ENCODE results near the gene EMC8.
A peak's percentile ranks its signal among the peaks of the same experiment; 100 is the strongest.
"Not testable (repeated sequence)": the region's sequence is repeated elsewhere in the genome, so short reads cannot be mapped to it uniquely, and the experiment has no call there.

EMC8 gene

DNA sequence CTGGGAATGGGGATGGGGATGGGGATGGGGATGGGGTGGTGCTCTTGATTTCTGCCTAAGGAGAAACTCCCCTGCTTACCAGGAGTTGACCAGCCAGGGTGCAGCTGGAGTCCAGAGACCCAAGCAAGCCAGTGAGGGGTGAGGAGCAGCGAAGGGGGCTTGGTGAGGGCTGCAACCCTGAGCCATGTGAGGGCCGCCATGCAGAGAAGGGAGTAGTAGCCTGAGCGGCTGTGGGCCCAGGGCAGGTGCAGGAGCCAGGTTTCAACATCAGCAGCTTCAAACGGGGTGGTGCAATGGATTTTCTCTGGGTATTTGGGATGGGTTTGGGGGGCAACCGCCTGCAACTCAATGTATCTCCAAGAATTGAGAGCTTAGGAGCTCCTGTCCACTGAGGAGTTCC, 35.4 kb upstream of the EMC8 start:
- DNase-seq (ENCODE audit: low read depth): no peak

DNA sequence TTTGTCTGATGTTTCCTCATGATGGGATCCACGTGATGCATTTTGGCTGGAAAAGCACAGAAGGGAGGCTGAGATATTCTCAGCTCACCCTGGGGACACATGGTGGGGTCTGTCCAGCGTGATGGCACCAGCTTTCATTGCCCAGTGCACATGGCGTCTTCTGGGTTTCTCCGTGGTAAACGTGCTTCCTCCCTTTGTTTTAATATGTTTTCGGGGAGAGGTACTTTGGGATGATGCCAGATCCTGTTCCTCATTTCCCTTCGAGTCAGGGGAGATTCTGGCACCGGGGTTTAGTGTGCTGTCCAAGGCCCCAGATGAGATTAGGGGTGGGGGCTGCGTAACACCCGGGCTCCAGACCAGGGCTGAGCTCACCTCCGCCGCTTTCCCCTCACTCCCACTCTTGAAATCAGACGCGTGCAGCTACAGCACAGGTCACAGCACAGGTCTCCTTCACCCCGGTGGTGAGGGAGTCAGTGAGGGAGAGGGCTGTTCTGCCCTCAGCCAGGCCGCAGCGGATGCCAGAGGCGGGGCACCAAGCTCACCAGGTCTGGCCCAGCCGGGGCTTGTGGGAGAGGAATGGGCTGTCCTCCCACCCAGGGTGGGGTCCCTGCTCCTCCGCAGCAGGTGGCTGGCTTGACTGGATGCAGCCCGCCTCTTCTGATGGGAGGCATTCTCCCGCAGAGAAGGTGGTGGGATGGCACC, 34.0 kb upstream of the EMC8 start:
- no peak for DNase-seq (ENCODE audit: low read depth)

DNA sequence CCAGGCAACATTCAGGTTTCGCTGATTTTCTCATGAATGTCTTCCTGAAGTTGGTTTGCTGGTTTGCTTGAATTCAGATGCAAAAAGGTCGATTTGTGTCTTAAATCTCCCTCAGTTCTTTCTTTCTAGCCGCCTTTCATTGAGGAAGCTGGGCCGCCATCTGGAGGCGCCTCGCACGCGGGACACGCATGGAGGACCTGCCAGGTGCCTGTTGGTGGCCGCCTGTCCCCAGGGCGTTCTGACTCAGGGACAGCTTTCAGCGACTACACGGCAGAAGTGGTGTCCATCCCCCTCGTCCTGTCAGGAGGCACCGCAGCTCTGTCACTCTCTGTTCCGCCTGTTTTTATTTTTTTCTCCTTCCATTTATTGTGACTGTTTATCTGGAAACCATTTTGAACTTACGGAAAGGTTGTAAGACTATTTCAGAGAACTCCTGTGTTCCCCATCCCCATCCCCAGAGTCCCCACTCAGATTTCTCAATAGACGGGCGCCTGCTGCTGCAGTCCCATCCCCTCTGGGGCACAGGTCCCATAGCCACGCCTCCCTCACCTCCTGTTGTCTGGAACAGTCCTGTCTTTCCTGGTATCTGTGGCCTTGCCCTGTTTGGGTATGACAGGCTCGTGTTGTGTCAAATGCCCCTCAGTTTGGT, 33.4 kb upstream of the EMC8 start:
- DNase-seq (ENCODE audit: low read depth): no peak

DNA sequence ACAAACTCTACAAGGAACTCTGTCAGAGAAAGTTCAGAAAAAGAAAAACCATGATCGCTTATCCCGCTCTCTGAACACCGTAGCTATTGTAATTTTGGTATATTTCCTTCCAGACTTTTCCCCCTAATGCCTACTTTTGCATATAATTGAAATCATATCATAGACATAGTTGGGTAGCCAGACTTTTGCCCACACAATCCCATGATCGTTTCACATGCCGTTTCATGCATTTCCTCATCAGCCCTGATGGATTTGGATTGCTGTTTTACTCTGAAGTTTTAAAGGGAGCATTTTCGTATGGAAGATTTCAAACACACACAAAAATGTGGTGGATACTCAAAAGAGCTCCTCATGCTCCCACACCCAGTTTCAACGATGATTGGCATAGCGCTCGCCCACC, 31.5 kb upstream of the EMC8 start:
- no peak for DNase-seq (ENCODE audit: low read depth)

DNA sequence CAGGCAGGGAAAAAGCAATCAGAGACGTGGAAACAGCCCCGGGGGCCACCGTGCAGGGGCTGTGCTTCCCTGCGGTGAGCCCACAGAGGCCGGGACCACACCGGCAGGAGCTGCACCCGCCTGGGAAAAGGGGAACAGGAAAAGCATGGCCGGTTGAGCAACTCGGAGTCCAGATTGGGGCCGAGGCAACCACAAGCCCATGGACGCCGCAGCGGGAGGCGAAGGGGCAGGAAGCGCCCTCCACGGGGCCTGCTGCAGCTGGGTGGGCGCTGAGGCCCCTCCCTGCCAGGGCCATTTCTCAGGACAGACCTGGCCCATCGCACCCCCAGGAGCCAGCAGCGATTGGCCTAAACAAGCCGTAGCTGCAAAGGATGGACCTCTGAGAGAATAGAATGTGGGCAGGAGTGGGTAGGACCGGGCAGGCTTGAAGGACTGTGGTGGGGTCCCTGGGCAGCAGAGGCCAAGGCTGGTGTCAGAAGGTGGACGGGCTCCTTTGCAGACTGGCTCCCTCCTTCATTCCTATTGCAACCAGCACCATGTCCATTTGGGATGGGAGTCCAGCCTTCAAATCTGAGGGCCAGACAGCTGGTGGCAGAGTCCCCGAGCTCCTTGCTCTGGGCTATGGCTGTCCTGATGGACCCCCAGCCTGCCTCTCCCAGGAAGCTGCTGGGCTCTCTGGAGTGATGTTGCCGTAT, 30.6 kb upstream of the EMC8 start:
- DNase-seq (ENCODE audit: low read depth): no peak

DNA sequence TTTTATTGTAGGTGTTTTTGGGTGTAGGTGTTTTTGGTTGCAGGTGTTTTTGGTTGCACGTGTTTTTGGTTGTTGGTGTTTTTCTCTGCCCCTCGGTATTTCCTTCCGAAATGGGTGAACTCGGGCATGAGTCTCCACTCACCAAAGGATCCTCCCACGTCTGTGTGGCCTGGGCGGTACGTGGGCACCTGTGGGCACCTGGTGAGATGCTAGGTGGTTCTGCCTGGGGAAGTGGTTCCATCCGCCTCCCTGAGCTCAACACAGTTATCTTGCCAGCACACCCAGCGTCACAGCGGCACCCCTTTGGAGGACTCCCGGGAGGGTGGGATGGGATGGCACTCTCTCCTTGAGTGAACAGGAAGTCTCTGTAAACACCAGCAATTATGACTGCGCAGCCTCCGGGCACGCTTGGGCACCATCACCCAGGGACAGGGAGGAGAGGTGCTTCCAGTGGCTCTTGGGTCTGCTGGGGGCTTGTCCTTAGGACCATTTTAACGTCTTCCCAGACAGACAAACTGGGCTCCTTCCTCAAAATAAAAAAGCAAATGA, 29.9 kb upstream of the EMC8 start:
- DNase-seq (ENCODE audit: low read depth): no peak

DNA sequence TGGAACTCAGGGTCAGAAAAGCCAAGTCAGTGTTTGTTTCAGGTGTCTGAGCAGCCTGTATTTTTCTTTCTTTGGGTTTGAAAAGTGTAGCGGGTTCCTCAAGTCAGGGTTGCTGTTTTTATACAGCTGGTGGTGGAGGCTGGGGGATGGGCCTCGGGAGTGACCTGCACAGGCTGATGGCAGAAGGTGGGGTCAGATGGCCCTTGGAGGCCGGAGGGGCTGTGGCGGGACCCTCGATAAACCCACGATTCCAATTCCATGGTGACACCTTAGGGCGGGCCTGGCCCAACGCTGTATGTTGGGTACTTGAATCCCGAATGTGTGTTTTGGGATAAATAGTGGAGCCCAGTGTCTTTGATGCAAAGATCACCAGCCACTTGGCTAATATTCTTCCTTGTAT, 28.8 kb upstream of the EMC8 start:
- no peak for DNase-seq (ENCODE audit: low read depth)

DNA sequence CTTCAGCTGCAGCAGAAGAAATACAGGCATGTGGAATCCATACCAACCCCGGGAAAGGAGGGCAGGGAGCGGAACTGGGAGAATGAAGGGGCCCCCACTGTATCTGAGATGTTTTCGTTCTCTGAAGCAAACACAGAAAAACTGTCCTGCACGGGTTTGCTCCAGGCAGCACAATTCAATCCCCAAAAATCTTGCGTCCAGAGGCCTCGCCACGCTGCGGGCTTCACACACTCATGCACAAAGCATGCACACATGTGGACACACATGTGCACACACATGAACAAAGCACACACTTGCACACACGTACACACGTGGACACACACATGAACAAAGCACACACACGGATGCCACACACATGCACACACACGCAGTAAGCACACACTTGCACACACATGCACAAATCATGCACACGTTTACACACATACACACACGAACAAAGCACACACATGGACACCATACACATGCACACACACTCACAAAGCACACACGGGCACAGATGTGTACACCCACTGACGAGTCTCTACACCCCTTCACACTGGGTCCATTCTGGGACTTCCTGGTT, 27.4 kb upstream of the EMC8 start:
- DNase-seq (ENCODE audit: low read depth): no peak

DNA sequence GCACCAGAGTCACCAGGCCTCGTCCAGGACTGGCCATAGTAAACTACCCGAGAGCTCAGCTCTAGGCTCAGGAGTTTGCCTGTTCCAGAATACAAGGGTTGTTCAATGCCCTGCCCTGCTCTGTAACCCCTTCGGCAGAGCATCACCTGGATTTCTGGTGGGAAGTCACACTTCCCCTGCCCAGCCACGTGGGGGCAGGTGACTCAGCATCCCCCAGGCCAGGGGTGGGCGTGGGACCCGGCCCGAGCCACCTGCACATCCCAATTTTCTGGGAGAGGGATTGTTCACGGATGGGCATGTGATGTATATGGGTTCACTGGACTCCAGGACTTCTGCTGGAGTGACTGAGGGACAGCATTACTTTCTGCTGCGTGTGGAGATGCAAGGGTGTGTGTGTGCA, 26.0 kb upstream of the EMC8 start:
- DNase-seq (ENCODE audit: low read depth): no peak

DNA sequence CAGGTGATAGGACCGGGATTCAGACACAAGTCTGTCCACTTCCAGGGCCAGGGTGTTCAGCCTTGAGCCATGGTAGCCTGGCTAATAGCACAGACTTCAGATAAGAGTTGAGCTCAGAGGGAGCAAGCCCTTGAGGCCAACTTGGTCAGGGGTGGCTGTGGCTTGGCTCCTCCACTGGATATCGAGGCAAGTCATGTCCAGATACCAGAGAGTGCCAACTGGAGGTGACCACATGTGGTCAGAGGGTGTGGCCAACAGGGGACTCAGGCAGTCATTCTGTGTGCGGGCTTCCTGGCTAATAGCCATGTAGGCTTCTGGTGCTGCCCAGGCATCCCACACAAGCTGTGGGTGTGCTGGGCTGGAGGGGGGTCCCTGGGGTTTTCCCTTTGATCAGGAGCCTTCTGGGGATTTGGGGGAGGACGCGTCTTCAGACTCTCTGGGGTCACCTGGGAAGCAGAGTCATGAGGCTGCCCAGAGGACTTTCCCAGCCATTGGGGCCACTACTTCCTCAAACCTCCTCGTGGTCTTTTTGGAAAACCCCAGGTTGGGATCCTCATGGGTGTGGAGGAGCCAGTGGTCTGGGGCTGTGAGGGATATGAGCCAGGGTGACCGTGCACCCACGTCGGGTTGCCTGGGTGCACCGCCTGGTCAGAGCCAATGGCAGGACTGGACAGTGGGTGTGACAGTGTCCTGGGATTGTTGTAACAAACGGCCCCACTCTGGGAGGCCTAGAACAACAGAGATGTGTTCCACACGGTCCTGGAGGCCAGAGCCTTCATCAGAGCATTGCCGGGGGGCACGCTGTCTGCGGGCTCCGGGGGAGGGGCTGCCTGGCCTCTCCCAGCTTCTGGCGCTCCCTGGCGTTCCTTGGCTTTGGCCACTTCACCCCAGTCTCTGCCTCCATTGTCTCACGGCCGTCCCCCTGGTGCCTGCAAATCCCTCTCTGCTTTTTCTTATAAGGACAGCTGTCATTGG, 25.1 kb upstream of the EMC8 start:
- DNase-seq (ENCODE audit: low read depth): no peak

DNA sequence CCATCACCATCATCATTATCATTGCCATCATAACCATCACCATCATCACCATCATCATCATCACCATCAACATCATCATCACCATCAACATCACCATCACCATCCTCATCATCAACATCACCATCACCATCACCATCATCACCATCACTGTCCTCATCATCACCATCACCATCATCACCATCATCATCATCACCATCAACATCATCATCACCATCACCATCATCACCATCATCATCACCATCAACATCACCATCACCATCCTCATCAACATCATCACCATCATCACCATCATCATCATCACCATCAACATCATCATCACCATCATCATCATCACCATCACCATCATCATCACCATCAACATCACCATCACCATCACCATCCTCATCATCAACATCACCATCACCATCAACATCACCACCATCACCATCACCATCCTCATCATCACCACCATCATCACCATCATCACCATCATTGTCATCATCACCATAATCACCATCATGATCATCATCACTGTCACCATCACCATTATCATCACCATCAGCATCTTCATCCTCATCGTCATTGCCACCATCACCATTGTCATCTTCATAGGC, 24.1 kb upstream of the EMC8 start:
- no peak for DNase-seq (ENCODE audit: low read depth)

DNA sequence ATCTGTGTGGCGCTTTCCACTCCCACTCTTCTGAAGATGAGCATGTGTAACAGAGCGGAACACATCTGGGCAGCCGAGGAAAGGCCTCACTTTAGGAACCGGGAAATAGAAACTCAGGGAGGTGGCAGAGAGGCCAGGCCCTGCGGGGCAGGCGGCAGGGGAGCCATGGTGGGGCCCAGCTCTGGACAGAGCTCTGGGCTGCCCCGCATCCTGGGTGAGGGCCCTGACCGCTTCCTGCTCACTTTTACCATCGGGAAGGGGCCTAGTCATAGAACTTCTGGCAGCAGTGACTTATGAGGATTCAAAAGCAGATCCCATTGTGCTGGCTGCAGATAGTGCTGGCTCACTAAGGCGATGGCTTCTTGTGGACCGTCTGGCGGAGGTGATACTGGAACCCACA, 22.8 kb upstream of the EMC8 start:
- DNase-seq (ENCODE audit: low read depth): no peak

DNA sequence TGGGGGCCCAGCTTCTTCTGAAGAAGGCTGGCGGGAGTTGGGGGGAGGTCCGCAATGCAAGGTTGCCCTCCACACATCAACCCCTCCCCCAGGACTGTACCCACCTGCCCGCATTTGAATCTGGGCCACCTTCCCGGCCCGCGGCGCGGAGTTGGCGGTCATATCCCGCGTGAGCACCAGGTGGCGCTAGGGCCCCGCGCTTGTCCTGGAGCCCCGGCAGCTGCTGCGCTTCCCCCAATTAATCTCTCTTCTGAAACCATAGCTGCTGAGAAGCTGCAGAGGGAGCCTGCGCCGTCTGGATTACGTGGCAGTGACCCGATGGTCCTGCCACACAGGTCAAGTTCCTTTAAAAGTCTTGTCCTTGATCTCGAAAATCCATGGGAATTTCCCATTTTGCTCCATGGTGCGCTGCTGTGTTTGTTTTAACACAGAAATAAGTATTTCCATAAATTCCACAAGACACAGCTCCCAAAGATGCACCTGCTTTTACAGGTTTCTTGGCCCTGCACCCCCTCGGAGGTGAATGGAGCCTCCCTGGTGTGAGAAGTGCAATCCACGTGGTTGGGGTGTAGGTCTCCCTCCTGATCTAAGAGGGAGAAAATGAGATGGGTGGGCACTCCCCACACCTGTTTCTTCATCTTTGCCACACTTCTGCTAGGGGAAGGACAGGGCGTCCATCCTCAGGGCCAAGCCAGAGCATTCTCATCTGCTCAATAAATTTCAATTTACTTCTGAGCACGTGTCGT, 22.2 kb upstream of the EMC8 start:
- DNase-seq (ENCODE audit: low read depth): peak; percentile 68

DNA sequence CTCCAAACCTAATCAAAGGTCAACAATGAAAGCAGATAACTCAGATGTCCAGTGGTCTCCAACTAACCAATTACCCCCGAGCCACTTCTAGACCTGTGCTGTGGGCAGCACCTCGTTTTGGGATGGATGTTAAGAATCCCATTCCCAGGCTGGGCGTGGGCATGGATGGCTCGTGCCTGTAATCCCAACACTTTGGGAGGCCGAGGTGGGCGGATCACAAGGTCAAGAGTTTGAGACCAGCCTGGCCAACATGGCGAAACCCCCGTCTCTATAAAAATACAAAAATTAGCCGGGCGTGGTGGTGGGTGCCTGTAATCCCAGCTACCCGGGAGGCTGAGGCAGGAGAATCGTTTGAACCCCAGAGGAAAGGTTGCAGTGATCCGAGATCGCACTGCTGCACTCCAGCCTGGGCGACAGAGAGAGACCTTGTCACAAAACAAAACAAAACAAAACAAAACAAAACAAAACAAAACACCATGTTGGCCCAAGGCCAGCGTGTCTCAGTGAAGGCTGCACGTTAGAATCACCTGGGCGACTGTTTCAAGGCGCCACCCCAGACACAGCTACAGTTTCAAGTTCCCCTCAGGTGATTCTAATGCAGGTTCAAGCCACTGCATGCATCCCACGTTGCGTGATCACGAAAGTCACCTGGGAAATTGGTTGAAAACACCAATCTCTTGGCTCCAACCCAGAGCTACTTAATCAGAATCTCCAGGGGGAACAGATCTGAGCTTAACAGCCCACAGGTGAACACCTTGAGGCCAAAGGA, 21.4 kb upstream of the EMC8 start:
- DNase-seq (ENCODE audit: low read depth): no peak

DNA sequence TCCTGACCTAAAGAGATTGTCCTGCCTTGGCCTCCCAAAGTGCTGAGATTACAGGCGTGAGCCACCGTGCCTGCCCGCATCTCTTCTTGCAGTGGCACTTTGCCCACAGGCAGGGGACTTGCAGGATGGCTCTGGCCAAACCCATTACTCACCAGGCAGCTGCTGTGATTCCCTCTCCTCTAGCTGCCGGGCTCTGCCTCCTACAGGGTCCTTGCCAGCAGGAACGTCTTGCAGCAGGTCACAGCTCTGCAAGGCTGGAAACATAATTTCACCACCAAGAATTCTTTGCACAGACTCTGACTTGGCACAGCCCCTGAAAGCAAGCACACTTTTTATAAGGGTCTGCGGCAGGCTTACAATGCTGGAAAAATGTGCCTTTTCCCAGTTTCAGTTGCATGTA, 20.4 kb upstream of the EMC8 start:
- no peak for DNase-seq (ENCODE audit: low read depth)

DNA sequence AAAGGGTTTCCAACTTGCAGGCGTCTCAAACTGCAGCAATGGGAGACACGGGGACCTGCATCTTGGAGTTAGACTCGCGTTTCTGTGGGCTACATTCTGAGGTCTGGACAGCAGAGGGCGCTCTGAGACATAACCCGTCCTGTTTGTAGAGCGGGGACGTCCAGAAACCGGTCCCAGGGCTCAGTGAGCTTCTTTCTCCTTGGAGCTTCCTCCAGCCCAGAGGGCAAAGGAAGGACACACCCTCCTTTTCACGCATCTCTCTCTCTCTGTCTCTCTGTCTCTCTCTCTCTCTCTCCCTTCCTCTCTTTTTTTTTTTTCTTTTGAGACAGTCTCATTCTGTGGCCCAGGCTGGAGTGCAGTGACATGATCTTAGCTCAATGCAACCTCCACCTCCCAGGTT, 19.9 kb upstream of the EMC8 start:
- DNase-seq (ENCODE audit: low read depth): peak; percentile 72

DNA sequence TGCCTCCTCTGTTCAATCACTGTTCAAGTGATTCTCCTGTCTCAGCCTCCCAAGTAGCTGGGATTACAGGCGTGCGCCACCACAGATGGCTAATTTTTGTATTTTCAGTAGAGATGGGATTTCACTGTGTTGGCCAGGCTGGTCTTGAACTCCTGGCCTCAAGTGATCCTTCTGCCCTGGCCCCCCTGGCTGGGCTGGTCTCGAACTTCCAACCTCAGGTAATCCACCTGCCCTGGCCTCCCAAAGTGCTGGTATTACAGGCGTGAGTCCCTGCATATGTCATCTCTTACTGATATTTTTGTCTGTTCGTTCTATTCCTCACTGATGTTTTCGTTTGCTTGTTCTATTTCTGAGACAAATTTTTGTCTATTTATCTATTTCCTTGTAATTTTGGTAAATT, 17.9 kb upstream of the EMC8 start:
- not testable (repeated sequence) for DNase-seq (ENCODE audit: low read depth)

DNA sequence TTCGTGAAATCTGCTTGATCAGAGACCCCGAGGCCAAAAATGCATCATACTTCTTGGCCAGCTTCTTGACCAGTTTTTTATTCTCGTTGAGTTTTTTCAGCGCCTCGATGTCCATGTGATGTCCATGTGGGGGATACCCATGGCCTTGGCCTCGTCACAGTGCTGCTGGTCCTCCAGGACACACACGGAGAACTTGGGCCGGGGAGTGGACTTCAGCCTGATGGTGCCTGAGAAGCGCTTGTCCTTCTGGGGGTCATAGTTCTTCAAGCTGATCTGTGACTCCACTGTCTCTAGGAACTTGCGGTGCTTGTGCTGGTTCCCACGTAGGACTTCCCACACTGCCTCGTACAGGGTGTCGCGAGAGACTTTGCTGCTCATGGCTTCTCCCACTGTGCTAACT, 16.8 kb upstream of the EMC8 start:
- DNase-seq (ENCODE audit: low read depth): no peak

DNA sequence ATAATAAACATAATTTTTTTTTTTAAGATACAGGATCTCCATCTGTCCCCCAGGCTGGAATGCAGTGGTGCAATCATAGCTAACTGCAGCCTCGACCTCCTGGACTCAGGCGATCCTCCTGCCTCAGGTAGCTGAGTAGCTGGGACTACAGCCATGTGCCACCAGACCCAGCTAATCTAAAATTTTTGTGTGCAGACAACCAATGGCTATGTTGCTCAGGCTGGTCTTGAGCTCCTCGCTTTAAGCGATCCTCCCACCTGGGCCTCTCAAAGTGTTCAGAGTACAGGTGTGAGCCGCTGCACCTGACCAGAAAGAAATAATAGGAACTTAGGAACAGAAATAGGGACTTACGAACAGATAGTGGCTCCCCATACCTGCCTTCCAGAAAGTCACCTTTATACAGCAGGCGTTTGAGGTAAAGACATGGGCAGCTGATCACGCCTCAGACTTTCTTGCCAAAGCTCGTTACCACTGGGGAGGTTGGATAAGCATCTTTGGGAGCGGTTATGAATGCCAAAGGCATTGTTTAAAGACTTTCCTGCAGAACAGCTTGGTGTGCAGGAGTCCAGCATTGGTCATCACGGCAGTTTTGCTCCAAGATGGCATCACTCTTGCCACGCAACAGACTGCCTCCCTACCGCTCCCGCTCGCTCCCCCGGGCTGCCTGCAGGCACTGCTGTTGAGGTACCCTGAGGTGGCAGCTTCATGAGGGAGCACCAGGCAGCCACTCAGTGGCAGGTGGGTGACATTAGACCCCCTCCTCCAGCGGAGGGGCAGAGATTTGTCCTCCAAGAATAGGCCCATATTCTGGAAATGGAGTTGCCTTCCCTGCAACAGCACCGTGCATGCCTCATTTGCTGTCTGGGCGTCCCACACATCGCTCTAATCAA, 13.7 kb upstream of the EMC8 start:
- DNase-seq (ENCODE audit: low read depth): no peak

Measured in iris pigment epithelial cell (primary cell).